ENCODE results near the gene CDH5. TPM values are rescaled to one million over a fixed set of nuclear protein-coding genes. Genes with fewer than 3 reads are reported as not detected.

CDH5 gene
- polyA plus RNA-seq (2012; rRNA removed), result not detected in 2 replicates
- polyA plus RNA-seq (2012; cell fraction: cytosol; rRNA removed), result 0.01 TPM in 1 of 2 replicates, not detected in the other
- polyA plus RNA-seq (2012; cell fraction: nucleus; rRNA removed), result not detected in 2 replicates

GRCh38 chr16:66366433-66367299, at the start of gene CDH5:
CDH5 (plus strand) TSS chr16:66366691; CDS start chr16:66379338, 12,647 bp downstream.
- CTCF ChIA-PET, result interaction anchor here (1.0 to 9.4 kb wide), 8 partner anchors 9 to 116 kb away, joined by 3 to 92 read pairs (median 5); no protein-coding TSS in a partner anchor
- Histone ChIP-seq H3K4me1 (ENCODE audit: control insufficient read depth in 1 of 2, insufficient read depth in 2 of 2, low read depth in 1 of 2, low read length in 1 of 2) (peaks cover 0 to 5% of the 10 kb centered on the region in 2 experiments; a peak in 1 of 4 replicates), H3K4me3 (ENCODE audit: low read depth in 2 of 2, low read length in 1 of 2) (no peak within 1 kb of the TSS), H3K9me2 (no peaks in the 10 kb centered on the region), H3K36me3 (replicated peaks in 1 of 2; ENCODE audit: control insufficient read depth in 1 of 2, insufficient read depth in 2 of 2, low read length in 1 of 2) (no peaks in the 10 kb centered on the region), H3K27me3 (ENCODE audit: insufficient read depth) (no peaks in the 10 kb centered on the region), H2AFZ (ENCODE audit: low read depth) (no peak within 1 kb of the TSS), H3K9ac (no peak within 1 kb of the TSS), H3K79me2 (ENCODE audit: insufficient read depth) (no peaks in the 10 kb centered on the region), H3K4me2 (no peak within 1 kb of the TSS), H3K27ac (ENCODE audit: low read depth in 2 of 2, low read length in 1 of 2) (no peak within 1 kb of the TSS), H4K20me1 (ENCODE audit: insufficient read depth) (no peaks in the 10 kb centered on the region), H3F3A (replicated peaks; ENCODE audit: insufficient read depth) (no peaks in the 10 kb centered on the region), H3K9me3 (no peaks in the 10 kb centered on the region)
- WGBS (ENCODE audit: low lambda C conversion rate), result 78% methylated on average over 13 of the region's 25 CpGs
- POLR2A ChIA-PET, result no interaction called here
- DNase-seq, result peak; percentile 47
- TF ChIP-seq ZBTB33 (IDR thresholded peaks at IDR 0.05; ENCODE audit: borderline replicate concordance, low read depth) (no peak), RFX5 (IDR thresholded peaks at IDR 0.05; ENCODE audit: low read length) (no peak), FOXJ3 (CRISPR knock-in tag; IDR thresholded peaks at IDR 0.05) (no peak), JUND (IDR thresholded peaks at IDR 0.05) (no peak), FOSL2 (IDR thresholded peaks at IDR 0.05; ENCODE audit: borderline replicate concordance, low read depth) (no peak), GABPA (IDR thresholded peaks at IDR 0.05; ENCODE audit: low read depth) (no peak), TCF12 (IDR thresholded peaks at IDR 0.05) (no peak), NRF1 (IDR thresholded peaks at IDR 0.05; ENCODE audit: low read depth, low read length) (no peak)
- TF ChIP-seq, protein P1, sequence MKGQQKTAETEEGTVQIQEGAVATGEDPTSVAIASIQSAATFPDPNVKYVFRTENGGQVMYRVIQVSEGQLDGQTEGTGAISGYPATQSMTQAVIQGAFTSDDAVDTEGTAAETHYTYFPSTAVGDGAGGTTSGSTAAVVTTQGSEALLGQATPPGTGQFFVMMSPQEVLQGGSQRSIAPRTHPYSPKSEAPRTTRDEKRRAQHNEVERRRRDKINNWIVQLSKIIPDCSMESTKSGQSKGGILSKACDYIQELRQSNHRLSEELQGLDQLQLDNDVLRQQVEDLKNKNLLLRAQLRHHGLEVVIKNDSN (IDR thresholded peaks at IDR 0.05; ENCODE audit: borderline replicate concordance, low read depth), result no peak

- no peak for DNase-seq
- Histone ChIP-seq H4K20me1 (ENCODE audit: insufficient read depth) (no peaks in the 10 kb centered on the region), H3K9me2 (no peaks in the 10 kb centered on the region), H3F3A (replicated peaks; ENCODE audit: insufficient read depth) (no peaks in the 10 kb centered on the region), H3K36me3 (replicated peaks in 1 of 2; ENCODE audit: control insufficient read depth in 1 of 2, insufficient read depth in 2 of 2, low read length in 1 of 2) (no peaks in the 10 kb centered on the region), H3K9me3 (no peaks in the 10 kb centered on the region), H3K9ac (no peak overlapping the region), H3K4me1 (ENCODE audit: control insufficient read depth in 1 of 2, insufficient read depth in 2 of 2, low read depth in 1 of 2, low read length in 1 of 2) (no peaks in the 10 kb centered on the region; a peak in 1 of 4 replicates), H3K27ac (ENCODE audit: low read depth in 2 of 2, low read length in 1 of 2) (no peak overlapping the region), H3K79me2 (ENCODE audit: insufficient read depth) (no peaks in the 10 kb centered on the region), H3K4me2 (no peak overlapping the region), H2AFZ (ENCODE audit: low read depth) (no peak overlapping the region), H3K27me3 (ENCODE audit: insufficient read depth) (peaks cover 7% of the 10 kb centered on the region; the same call in 1 of the 2 replicates), H3K4me3 (ENCODE audit: low read depth in 2 of 2, low read length in 1 of 2) (no peak overlapping the region)
- POLR2A ChIA-PET, result no interaction called here
- 16% methylated on average over 1 of the region's 1 CpG for WGBS (ENCODE audit: low lambda C conversion rate)
- CTCF ChIA-PET, result interaction anchor here (1.2 to 7.3 kb wide), 4 partner anchors 9 to 42 kb away, joined by 3 to 77 read pairs (median 13); no protein-coding TSS in a partner anchor
- TF ChIP-seq SIN3A (IDR thresholded peaks at IDR 0.05; ENCODE audit: borderline replicate concordance, low read depth, low read length) (no peak), RXRA (IDR thresholded peaks at IDR 0.05; ENCODE audit: borderline replicate concordance, low read depth) (no peak), USF2 (IDR thresholded peaks at IDR 0.05; ENCODE audit: borderline replicate concordance, low read depth, low read length) (no peak), YY1 (IDR thresholded peaks at IDR 0.05; ENCODE audit: low read depth) (no peak), NRF1 (IDR thresholded peaks at IDR 0.05; ENCODE audit: low read depth, low read length) (no peak), EZH2phosphoT487 (IDR thresholded peaks at IDR 0.05; ENCODE audit: borderline replicate concordance, low read depth) (no peak), MEF2A (IDR thresholded peaks at IDR 0.05; ENCODE audit: borderline replicate concordance, low read depth) (no peak), CHD2 (IDR thresholded peaks at IDR 0.05; ENCODE audit: low read length, partially characterized antibody) (no peak), EP300 (IDR thresholded peaks at IDR 0.05; ENCODE audit: borderline replicate concordance in 1 of 2, low read depth in 1 of 2, low read length in 1 of 2) (no peak), ELF1 (IDR thresholded peaks at IDR 0.05) (no peak), FOXJ3 (CRISPR knock-in tag; IDR thresholded peaks at IDR 0.05) (no peak)
- TF ChIP-seq, protein P2, sequence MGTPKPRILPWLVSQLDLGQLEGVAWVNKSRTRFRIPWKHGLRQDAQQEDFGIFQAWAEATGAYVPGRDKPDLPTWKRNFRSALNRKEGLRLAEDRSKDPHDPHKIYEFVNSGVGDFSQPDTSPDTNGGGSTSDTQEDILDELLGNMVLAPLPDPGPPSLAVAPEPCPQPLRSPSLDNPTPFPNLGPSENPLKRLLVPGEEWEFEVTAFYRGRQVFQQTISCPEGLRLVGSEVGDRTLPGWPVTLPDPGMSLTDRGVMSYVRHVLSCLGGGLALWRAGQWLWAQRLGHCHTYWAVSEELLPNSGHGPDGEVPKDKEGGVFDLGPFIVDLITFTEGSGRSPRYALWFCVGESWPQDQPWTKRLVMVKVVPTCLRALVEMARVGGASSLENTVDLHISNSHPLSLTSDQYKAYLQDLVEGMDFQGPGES (IDR thresholded peaks at IDR 0.05; ENCODE audit: low read depth, low read length), result no peak
- TF ChIP-seq, protein P1 (IDR thresholded peaks at IDR 0.05; ENCODE audit: borderline replicate concordance, low read depth), result no peak
These were observed 48.0 kb upstream of the CDH5 start for GRCh38 chr16:66318505-66318904.
